ENCODE results near the gene SIK3.

The SIK3 gene

GRCh38 chr11:116892374-116892773 lies 205.9 kb downstream of the SIK3 start:
- no peaks in the 10 kb centered on the region for H3K36me3 ChIP-seq (replicated peaks; ENCODE audit: insufficient read depth, low read length)

GRCh38 chr11:116891746-116892145 lies 206.5 kb downstream of the SIK3 start:
- H3K9ac ChIP-seq (ENCODE audit: low read length) = no peak overlapping the region
- no peaks in the 10 kb centered on the region for H3K79me2 ChIP-seq (ENCODE audit: low read length)
- H3K4me1 ChIP-seq (ENCODE audit: low read length) = no peaks in the 10 kb centered on the region
- H2AFZ ChIP-seq (ENCODE audit: low read length) = no peak overlapping the region
- no peaks in the 10 kb centered on the region for H3K9me2 ChIP-seq (replicated peaks; ENCODE audit: insufficient read depth, low read length)
- no peak for TF ChIP-seq EZH2 (optimal IDR thresholded peaks at IDR 0.05; ENCODE audit: low read depth, low read length)
- no peak for TF ChIP-seq CTCF (IDR thresholded peaks at IDR 0.05; ENCODE audit: low read length)
- no peak for TF ChIP-seq EZH2phosphoT487 (IDR thresholded peaks at IDR 0.05; ENCODE audit: low read length)
- no peak overlapping the region for H3K4me3 ChIP-seq (ENCODE audit: low read length)
- H4K20me1 ChIP-seq (ENCODE audit: insufficient read depth, low read length) = no peaks in the 10 kb centered on the region
- no peaks in the 10 kb centered on the region for H3K9me3 ChIP-seq (replicated peaks; ENCODE audit: insufficient read depth, low read length)
- no peak overlapping the region for H3K27ac ChIP-seq (ENCODE audit: low read length)
- no peak for DNase-seq
- H3K36me3 ChIP-seq (replicated peaks; ENCODE audit: insufficient read depth, low read length) = no peaks in the 10 kb centered on the region
- H3F3A ChIP-seq (ENCODE audit: insufficient read depth, low read length) = no peaks in the 10 kb centered on the region; the same call in 1 of the 2 replicates
- H3K4me2 ChIP-seq (ENCODE audit: low read depth, low read length) = no peak overlapping the region
- no peaks in the 10 kb centered on the region for H3K27me3 ChIP-seq (replicated peaks; ENCODE audit: insufficient read depth, low read length)

More at GRCh38 chr11:116892374-116892773, 205.9 kb downstream of the SIK3 start:
- TF ChIP-seq EZH2 (optimal IDR thresholded peaks at IDR 0.05; ENCODE audit: low read depth, low read length) (no peak), EZH2phosphoT487 (IDR thresholded peaks at IDR 0.05; ENCODE audit: low read length) (no peak), CTCF (IDR thresholded peaks at IDR 0.05; ENCODE audit: low read length) (no peak)
- no peaks in the 10 kb centered on the region for H4K20me1 ChIP-seq (ENCODE audit: insufficient read depth, low read length)
- no peak for DNase-seq
- H3K27ac ChIP-seq (ENCODE audit: low read length) = no peak overlapping the region
- no peaks in the 10 kb centered on the region for H3K4me1 ChIP-seq (ENCODE audit: low read length)
- H3K4me3 ChIP-seq (ENCODE audit: low read length) = no peak overlapping the region
- no peaks in the 10 kb centered on the region for H3K9me2 ChIP-seq (replicated peaks; ENCODE audit: insufficient read depth, low read length)
- H2AFZ ChIP-seq (ENCODE audit: low read length) = no peak overlapping the region
- H3K27me3 ChIP-seq (replicated peaks; ENCODE audit: insufficient read depth, low read length) = no peaks in the 10 kb centered on the region
- no peaks in the 10 kb centered on the region for H3K79me2 ChIP-seq (ENCODE audit: low read length)
- no peaks in the 10 kb centered on the region; the same call in 1 of the 2 replicates for H3F3A ChIP-seq (ENCODE audit: insufficient read depth, low read length)
- no peak overlapping the region for H3K9ac ChIP-seq (ENCODE audit: low read length)
- H3K4me2 ChIP-seq (ENCODE audit: low read depth, low read length) = no peak overlapping the region
- no peaks in the 10 kb centered on the region for H3K9me3 ChIP-seq (replicated peaks; ENCODE audit: insufficient read depth, low read length)

GRCh38 chr11:116890607-116891006 lies 207.6 kb downstream of the SIK3 start:
- no peak overlapping the region for H3K9ac ChIP-seq (ENCODE audit: low read length)
- H3K4me2 ChIP-seq (ENCODE audit: low read depth, low read length) = no peak overlapping the region
- no peaks in the 10 kb centered on the region for H3K27me3 ChIP-seq (replicated peaks; ENCODE audit: insufficient read depth, low read length)
- H3K27ac ChIP-seq (ENCODE audit: low read length) = no peak overlapping the region
- H3K79me2 ChIP-seq (ENCODE audit: low read length) = no peaks in the 10 kb centered on the region
- no peak for DNase-seq
- no peaks in the 10 kb centered on the region; the same call in 1 of the 2 replicates for H3F3A ChIP-seq (ENCODE audit: insufficient read depth, low read length)
- H2AFZ ChIP-seq (ENCODE audit: low read length) = no peak overlapping the region
- H3K9me3 ChIP-seq (replicated peaks; ENCODE audit: insufficient read depth, low read length) = no peaks in the 10 kb centered on the region
- no peak overlapping the region for H3K4me3 ChIP-seq (ENCODE audit: low read length)
- no peaks in the 10 kb centered on the region for H3K36me3 ChIP-seq (replicated peaks; ENCODE audit: insufficient read depth, low read length)
- TF ChIP-seq EZH2phosphoT487 (IDR thresholded peaks at IDR 0.05; ENCODE audit: low read length) (no peak), EZH2 (optimal IDR thresholded peaks at IDR 0.05; ENCODE audit: low read depth, low read length) (no peak), CTCF (IDR thresholded peaks at IDR 0.05; ENCODE audit: low read length) (no peak)
- no peaks in the 10 kb centered on the region for H3K9me2 ChIP-seq (replicated peaks; ENCODE audit: insufficient read depth, low read length)
- H3K4me1 ChIP-seq (ENCODE audit: low read length) = no peaks in the 10 kb centered on the region
- no peaks in the 10 kb centered on the region for H4K20me1 ChIP-seq (ENCODE audit: insufficient read depth, low read length)

All from MM.1S (cell line).